HepG2 (cell line): Measurements from ENCODE around the gene IRF7. TPM values are rescaled to one million over a fixed set of nuclear protein-coding genes. Genes with fewer than 3 reads are reported as not detected.

ENCODE experiments used
- ATF1 ChIP-seq: IDR thresholded peaks from 2 replicates; pipeline ENCODE4 v1.6.1; 2016; ENCODE audit warnings: mild to moderate bottlenecking, control low read depth
- ATRX ChIP-seq: sonication (generic); formaldehyde crosslinking; IDR thresholded peaks from 2 replicates; pipeline ENCODE4 v1.4.0; 2020; ENCODE audit warnings: missing genetic modification reagents, borderline replicate concordance
- CCAR2 ChIP-seq: fragments of 200-400 bp; formaldehyde crosslinking; optimal IDR thresholded peaks from 2 replicates; pipeline ENCODE3; 2018; ENCODE audit warnings: low read depth, mild to moderate bottlenecking, low read length, moderate library complexity
- CEBPG ChIP-seq: IDR thresholded peaks from 2 replicates; pipeline ENCODE4 v1.6.1; 2016
- HNRNPLL ChIP-seq: fragments of 200-400 bp; formaldehyde crosslinking; IDR thresholded peaks from 2 replicates; pipeline ENCODE4 v1.6.1; 2017; ENCODE audit warnings: mild to moderate bottlenecking, low read depth, low read length; ENCODE audit not compliant: poor library complexity, severe bottlenecking
- MTA3 ChIP-seq: sonication (generic); formaldehyde crosslinking; IDR thresholded peaks from 2 replicates; pipeline ENCODE4 v1.4.0; 2020; ENCODE audit warnings: missing genetic modification reagents
- NFIB ChIP-seq: sonication (generic); formaldehyde crosslinking; IDR thresholded peaks from 2 replicates; pipeline ENCODE4 v1.9.0; 2021; ENCODE audit warnings: missing genetic modification reagents, mild to moderate bottlenecking, borderline replicate concordance
- ZFP36L1 ChIP-seq: sonication (generic); formaldehyde crosslinking; IDR thresholded peaks from 2 replicates; pipeline ENCODE4 v1.8.0; 2022; ENCODE audit warnings: mild to moderate bottlenecking, missing genetic modification reagents, moderate library complexity
- ZNF644 ChIP-seq: IDR thresholded peaks from 2 replicates; pipeline ENCODE4 v1.6.1; 2016; ENCODE audit warnings: low read depth
- ZNF772 ChIP-seq: sonication (generic); formaldehyde crosslinking; IDR thresholded peaks from 2 replicates; pipeline ENCODE4 v1.5.0; 2020; ENCODE audit warnings: mild to moderate bottlenecking, missing genetic modification reagents
- polyA plus RNA-seq, 8 experiments: library from polyadenylated mRNA; depleted of rRNA in 3 of 8; stranded (reverse) in 7 of 8; unstranded in 1 of 8; fragments of >200 nt; fragmentation: Illumina TruSeq in 4 of 8; extraction: Trizol in 4 of 8; gene quantifications; 2 replicates each; pipeline versions ENCODE4 v1.2.1 to v1.2.3, GENCODE V29; 2011 to 2016; ENCODE audit warnings: low read depth in 4 of 8, missing spikeins in 1 of 8, mixed read lengths in 1 of 8; ENCODE audit not compliant: insufficient read depth in 1 of 8
- total RNA-seq, 5 experiments: library from RNA; depleted of rRNA; stranded (reverse); fragments of >200 nt; fragmentation: Illumina TruSeq; extraction: Trizol; gene quantifications; 2 replicates each; pipeline ENCODE4 v1.2.3, GENCODE V29; 2016; ENCODE audit warnings: low read depth in 1 of 5
- TF ChIP-seq, protein P1 (sequence below): sonication (generic); formaldehyde crosslinking; IDR thresholded peaks from 2 replicates; pipeline ENCODE4 v1.4.0; 2020; ENCODE audit warnings: missing genetic modification reagents, borderline replicate concordance
- TF ChIP-seq, protein P2 (sequence below): sonication (generic); formaldehyde crosslinking; IDR thresholded peaks from 2 replicates; pipeline ENCODE4 v1.5.0; 2020; ENCODE audit warnings: mild to moderate bottlenecking, missing genetic modification reagents

The IRF7 gene
- total and polyA plus RNA-seq, 2 of the 13 experiments (the other 11 are each of a cell fraction or from before 2014, with no cell fraction given), result not detected

DNA sequence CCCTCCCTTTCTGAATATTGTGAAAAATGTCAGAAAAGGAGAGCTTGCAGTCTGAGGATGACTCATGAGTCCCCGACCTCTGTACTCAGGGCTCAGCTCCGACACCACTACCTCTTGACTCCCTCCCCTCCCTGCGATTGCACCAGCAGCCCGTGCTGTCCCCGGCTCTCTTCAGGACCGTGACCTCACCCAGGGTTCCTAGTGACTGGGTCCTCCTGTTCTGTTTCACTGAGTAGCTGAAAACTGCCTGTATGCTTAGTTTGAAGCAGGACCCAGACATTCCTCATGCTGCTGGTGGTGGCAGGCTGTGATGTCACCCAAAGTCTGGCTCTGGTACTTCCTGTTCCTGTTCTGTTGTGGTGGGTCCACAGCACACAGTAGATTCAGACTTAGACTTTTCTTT is 27.8 kb downstream of the IRF7 start (continued):
- TF ChIP-seq, protein P1, sequence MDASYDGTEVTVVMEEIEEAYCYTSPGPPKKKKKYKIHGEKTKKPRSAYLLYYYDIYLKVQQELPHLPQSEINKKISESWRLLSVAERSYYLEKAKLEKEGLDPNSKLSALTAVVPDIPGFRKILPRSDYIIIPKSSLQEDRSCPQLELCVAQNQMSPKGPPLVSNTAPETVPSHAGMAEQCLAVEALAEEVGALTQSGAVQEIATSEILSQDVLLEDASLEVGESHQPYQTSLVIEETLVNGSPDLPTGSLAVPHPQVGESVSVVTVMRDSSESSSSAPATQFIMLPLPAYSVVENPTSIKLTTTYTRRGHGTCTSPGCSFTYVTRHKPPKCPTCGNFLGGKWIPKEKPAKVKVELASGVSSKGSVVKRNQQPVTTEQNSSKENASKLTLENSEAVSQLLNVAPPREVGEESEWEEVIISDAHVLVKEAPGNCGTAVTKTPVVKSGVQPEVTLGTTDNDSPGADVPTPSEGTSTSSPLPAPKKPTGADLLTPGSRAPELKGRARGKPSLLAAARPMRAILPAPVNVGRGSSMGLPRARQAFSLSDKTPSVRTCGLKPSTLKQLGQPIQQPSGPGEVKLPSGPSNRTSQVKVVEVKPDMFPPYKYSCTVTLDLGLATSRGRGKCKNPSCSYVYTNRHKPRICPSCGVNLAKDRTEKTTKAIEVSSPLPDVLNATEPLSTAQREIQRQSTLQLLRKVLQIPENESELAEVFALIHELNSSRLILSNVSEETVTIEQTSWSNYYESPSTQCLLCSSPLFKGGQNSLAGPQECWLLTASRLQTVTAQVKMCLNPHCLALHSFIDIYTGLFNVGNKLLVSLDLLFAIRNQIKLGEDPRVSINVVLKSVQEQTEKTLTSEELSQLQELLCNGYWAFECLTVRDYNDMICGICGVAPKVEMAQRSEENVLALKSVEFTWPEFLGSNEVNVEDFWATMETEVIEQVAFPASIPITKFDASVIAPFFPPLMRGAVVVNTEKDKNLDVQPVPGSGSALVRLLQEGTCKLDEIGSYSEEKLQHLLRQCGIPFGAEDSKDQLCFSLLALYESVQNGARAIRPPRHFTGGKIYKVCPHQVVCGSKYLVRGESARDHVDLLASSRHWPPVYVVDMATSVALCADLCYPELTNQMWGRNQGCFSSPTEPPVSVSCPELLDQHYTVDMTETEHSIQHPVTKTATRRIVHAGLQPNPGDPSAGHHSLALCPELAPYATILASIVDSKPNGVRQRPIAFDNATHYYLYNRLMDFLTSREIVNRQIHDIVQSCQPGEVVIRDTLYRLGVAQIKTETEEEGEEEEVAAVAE (CRISPR knock-in tag), result no peak
- TF ChIP-seq ZFP36L1 (CRISPR knock-in tag), result 0 out of 2 replicates have a peak, but pooled peaks have one; percentile 38
- TF ChIP-seq ATF1 (CRISPR knock-in tag), result no peak; the same call in 1 of the 2 replicates
- TF ChIP-seq HNRNPLL, result no peak
- no peak for TF ChIP-seq CCAR2
- TF ChIP-seq NFIB (CRISPR knock-in tag), result no peak
- no peak for TF ChIP-seq MTA3 (CRISPR knock-in tag)
- TF ChIP-seq ATRX (CRISPR knock-in tag), result no peak
- TF ChIP-seq, protein P2, sequence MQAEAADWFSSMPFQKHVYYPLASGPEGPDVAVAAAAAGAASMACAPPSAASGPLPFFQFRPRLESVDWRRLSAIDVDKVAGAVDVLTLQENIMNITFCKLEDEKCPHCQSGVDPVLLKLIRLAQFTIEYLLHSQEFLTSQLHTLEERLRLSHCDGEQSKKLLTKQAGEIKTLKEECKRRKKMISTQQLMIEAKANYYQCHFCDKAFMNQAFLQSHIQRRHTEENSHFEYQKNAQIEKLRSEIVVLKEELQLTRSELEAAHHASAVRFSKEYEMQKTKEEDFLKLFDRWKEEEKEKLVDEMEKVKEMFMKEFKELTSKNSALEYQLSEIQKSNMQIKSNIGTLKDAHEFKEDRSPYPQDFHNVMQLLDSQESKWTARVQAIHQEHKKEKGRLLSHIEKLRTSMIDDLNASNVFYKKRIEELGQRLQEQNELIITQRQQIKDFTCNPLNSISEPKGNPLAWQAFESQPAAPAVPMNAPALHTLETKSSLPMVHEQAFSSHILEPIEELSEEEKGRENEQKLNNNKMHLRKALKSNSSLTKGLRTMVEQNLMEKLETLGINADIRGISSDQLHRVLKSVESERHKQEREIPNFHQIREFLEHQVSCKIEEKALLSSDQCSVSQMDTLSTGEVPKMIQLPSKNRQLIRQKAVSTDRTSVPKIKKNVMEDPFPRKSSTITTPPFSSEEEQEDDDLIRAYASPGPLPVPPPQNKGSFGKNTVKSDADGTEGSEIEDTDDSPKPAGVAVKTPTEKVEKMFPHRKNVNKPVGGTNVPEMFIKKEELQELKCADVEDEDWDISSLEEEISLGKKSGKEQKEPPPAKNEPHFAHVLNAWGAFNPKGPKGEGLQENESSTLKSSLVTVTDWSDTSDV, result no peak
- peak; percentile 97 for TF ChIP-seq CEBPG (CRISPR knock-in tag)
- peak; percentile 68 for TF ChIP-seq ZNF772 (CRISPR knock-in tag)
- peak; percentile 16; the same call in 1 of the 2 replicates for TF ChIP-seq ZNF644 (CRISPR knock-in tag)
